ENCODE measurements around the gene ATRIP. TPM values are rescaled to one million over a fixed set of nuclear protein-coding genes. Genes with fewer than 3 reads are reported as not detected.

The ATRIP gene
- total RNA-seq, 3 donors from 2014 or later, result 8.2 to 8.6 (median 8.2) TPM

GRCh38 chr3:48500656-48501055 lies 54.1 kb downstream of the ATRIP start:
- intact Hi-C loops (cut with DNase I; ENCODE audit: low total_unique reads), result no loop called here
- no peak for DNase-seq (ENCODE audit: low spot score in 2 of 2)

GRCh38 chr3:48501196-48501595 lies 54.7 kb downstream of the ATRIP start:
- Histone ChIP-seq H3K27ac (peak overlapping the region in 1 of 2 donors; percentile 32), H3K27me3 (no peaks in the 10 kb centered on the region), H3K4me1 (peaks cover 0 to 10% of the 10 kb centered on the region in 2 donors), H3K9me3 (no peaks in the 10 kb centered on the region), H3K4me3 (no peak overlapping the region), H3K36me3 (no peaks in the 10 kb centered on the region)
- intact Hi-C loops (cut with DNase I; ENCODE audit: low total_unique reads), result no loop called here
- DNase-seq (ENCODE audit: low spot score in 2 of 2), result no peak
- TF ChIP-seq, protein P1, sequence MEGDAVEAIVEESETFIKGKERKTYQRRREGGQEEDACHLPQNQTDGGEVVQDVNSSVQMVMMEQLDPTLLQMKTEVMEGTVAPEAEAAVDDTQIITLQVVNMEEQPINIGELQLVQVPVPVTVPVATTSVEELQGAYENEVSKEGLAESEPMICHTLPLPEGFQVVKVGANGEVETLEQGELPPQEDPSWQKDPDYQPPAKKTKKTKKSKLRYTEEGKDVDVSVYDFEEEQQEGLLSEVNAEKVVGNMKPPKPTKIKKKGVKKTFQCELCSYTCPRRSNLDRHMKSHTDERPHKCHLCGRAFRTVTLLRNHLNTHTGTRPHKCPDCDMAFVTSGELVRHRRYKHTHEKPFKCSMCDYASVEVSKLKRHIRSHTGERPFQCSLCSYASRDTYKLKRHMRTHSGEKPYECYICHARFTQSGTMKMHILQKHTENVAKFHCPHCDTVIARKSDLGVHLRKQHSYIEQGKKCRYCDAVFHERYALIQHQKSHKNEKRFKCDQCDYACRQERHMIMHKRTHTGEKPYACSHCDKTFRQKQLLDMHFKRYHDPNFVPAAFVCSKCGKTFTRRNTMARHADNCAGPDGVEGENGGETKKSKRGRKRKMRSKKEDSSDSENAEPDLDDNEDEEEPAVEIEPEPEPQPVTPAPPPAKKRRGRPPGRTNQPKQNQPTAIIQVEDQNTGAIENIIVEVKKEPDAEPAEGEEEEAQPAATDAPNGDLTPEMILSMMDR (IDR thresholded peaks at IDR 0.05), result no peak
- TF ChIP-seq POLR2A (IDR thresholded peaks at IDR 0.05), result no peak
- no peak for TF ChIP-seq POLR2AphosphoS5 (IDR thresholded peaks at IDR 0.05)

More at GRCh38 chr3:48500656-48501055, 54.1 kb downstream of the ATRIP start:
- no peak overlapping the region for H3K4me3 ChIP-seq
- H3K27ac ChIP-seq, result peak overlapping the region in 1 of 2 donors; percentile 32
- no peaks in the 10 kb centered on the region for H3K27me3 ChIP-seq
- H3K9me3 ChIP-seq, result no peaks in the 10 kb centered on the region
- H3K36me3 ChIP-seq, result no peaks in the 10 kb centered on the region
- TF ChIP-seq, protein P1 (IDR thresholded peaks at IDR 0.05), result no peak
- TF ChIP-seq POLR2AphosphoS5 (IDR thresholded peaks at IDR 0.05), result no peak
- TF ChIP-seq POLR2A (IDR thresholded peaks at IDR 0.05), result no peak
- H3K4me1 ChIP-seq, result peaks cover 0 to 10% of the 10 kb centered on the region in 2 donors

- H3K4me3 ChIP-seq, result no peak overlapping the region
- no peaks in the 10 kb centered on the region for H3K27me3 ChIP-seq
- H3K36me3 ChIP-seq, result no peaks in the 10 kb centered on the region
- DNase-seq (ENCODE audit: low spot score in 2 of 2), result no peak
- intact Hi-C loops (cut with DNase I; ENCODE audit: low total_unique reads), result no loop called here
- no peaks in the 10 kb centered on the region for H3K9me3 ChIP-seq
- H3K4me1 ChIP-seq, result peaks cover 0 to 10% of the 10 kb centered on the region in 2 donors
- peak overlapping the region; percentile 92 to 97 for H3K27ac ChIP-seq
- TF ChIP-seq POLR2A (IDR thresholded peaks at IDR 0.05), result no peak
- TF ChIP-seq, protein P1 (IDR thresholded peaks at IDR 0.05), result no peak
- no peak for TF ChIP-seq POLR2AphosphoS5 (IDR thresholded peaks at IDR 0.05)
Measured at GRCh38 chr3:48502121-48502520, 55.6 kb downstream of the ATRIP start.

DNA sequence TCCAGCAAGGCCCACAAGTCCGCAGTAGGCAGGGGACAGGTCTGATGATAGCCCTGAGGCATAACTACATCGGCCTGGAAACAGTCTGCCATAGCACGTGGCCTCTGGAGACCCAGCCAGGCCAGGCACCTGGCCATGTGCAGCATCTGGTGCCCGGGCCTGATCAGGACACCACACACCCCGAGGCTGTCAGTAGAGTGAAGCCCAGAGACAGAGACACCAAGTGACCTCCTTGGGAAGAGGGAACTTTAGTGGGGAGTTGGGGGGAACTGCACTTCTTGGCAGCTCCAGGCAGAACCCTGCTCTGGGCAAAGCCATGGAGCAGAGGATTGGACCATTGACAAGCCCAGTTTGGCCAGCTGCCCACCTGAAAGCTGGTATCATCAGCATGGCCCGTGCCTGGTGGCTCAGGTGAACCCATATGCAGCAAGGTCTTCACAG lies 56.2 kb downstream of the ATRIP start:
- H3K36me3 ChIP-seq, result no peaks in the 10 kb centered on the region
- no peaks in the 10 kb centered on the region for H3K9me3 ChIP-seq
- H3K4me3 ChIP-seq, result peak overlapping the region; percentile 73 to 89 (median 81)
- TF ChIP-seq POLR2A (IDR thresholded peaks at IDR 0.05), result no peak
- H3K4me1 ChIP-seq, result peaks cover 6 to 10% of the 10 kb centered on the region in 2 donors
- H3K27me3 ChIP-seq, result no peaks in the 10 kb centered on the region
- DNase-seq (ENCODE audit: low spot score in 2 of 2), result peak; percentile 40 to 60
- H3K27ac ChIP-seq, result peak overlapping the region; percentile 92 to 97
- intact Hi-C loops (cut with DNase I; ENCODE audit: low total_unique reads), result no loop called here

GRCh38 chr3:48503401-48504050 lies 57.0 kb downstream of the ATRIP start:
- Histone ChIP-seq H3K27me3 (no peaks in the 10 kb centered on the region), H3K4me3 (peak overlapping the region; percentile 73 to 89 (median 81)), H3K9me3 (no peaks in the 10 kb centered on the region), H3K36me3 (no peaks in the 10 kb centered on the region), H3K27ac (peak overlapping the region; percentile 92 to 97), H3K4me1 (peaks cover 8 to 10% of the 10 kb centered on the region in 2 donors)
- intact Hi-C loops (cut with DNase I; ENCODE audit: low total_unique reads), result no loop called here
- DNase-seq (ENCODE audit: low spot score in 2 of 2), result peak in 1 of 2 donors; percentile 33
- TF ChIP-seq, protein P1 (IDR thresholded peaks at IDR 0.05), result no peak
- no peak for TF ChIP-seq POLR2A (IDR thresholded peaks at IDR 0.05)
- no peak for TF ChIP-seq POLR2AphosphoS5 (IDR thresholded peaks at IDR 0.05)

All from breast epithelium (tissue), 4 donors.